ENCODE data around the gene HINT2.

- TF ChIP-seq CTCF (conservative IDR thresholded peaks at IDR 0.05; ENCODE audit: low read length), result no peak
- no peak for TF ChIP-seq EZH2phosphoT487 (IDR thresholded peaks at IDR 0.05; ENCODE audit: borderline replicate concordance)
These were observed 8.1 kb upstream of the HINT2 start for GRCh38 chr9:35822926-35823325.

Data from Loucy (cell line).